SK-MEL-5 (cell line): ENCODE measurements around the gene SMO. TPM values are rescaled to one million over a fixed set of nuclear protein-coding genes. Genes with fewer than 3 reads are reported as not detected.

Source experiments
- DNase-seq: peaks from one replicate; pipeline ENCODE4 v3.0.0-alpha.2; 2016; ENCODE audit warnings: low read depth, low spot score
- in situ Hi-C: cut with HindIII; loops from 2 replicates; pipeline ENCODE4 v1.10.0; 2016; ENCODE audit warnings: low sequenced_read_pairs, high pct_unique_total_duplicates, low pct_unique_long_range_greater_than_20kb
- polyA plus RNA-seq, 2 experiments: library from polyadenylated mRNA; depleted of rRNA; stranded (reverse); fragments of >200 nt; gene quantifications; 2 replicates each; pipeline ENCODE4 v1.2.3, GENCODE V29; 2015
- total RNA-seq: library from RNA; depleted of rRNA; stranded (reverse); fragments of >200 nt; shearing (Covaris generic); gene quantifications from 2 replicates; pipeline ENCODE4 v1.2.3, GENCODE V29; 2014; rRNA removed

SMO gene
- total RNA-seq, result 25.8 and 29.6 TPM in 2 replicates
- 34.1 and 45.2 TPM in 2 replicates for polyA plus RNA-seq (2015; cell fraction: cytosol; rRNA removed)
- 56.2 and 67.4 TPM in 2 replicates for polyA plus RNA-seq (2015; cell fraction: nucleus; rRNA removed)

- DNase-seq, result peak; percentile 52
- in situ Hi-C loops, result no loop called here
Measured at GRCh38 chr7:129188372-129188891, at the start of gene SMO. TSS of gene SMO (plus strand) at chr7:129188633. CDS start at chr7:129189152, 519 bp downstream.

DNA sequence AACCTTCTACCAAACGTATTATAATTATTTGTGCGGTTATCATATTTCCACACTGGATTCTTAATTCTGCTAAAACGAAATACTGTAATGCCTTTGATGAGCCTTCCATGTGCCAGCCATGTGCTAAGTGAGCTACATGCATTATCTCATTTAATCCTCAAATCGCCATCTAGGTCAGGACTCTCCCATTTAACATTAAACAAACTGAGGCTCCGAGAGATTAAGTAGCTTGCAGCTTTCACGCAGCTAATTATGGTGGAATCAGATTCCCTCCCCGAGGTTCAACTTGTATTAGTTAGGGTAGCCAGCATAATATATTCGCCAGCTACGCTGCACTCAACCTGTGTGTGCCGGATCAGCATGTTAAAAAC lies 44.7 kb upstream of the SMO start:
- no peak for DNase-seq
- in situ Hi-C loops, result no loop called here

GRCh38 chr7:129144095-129144833 lies 44.2 kb upstream of the SMO start, which contains the start of gene TSPAN33:
TSS of gene TSPAN33 (plus strand) at chr7:129144707. CDS start at chr7:129144981, 274 bp downstream.
- in situ Hi-C loops, result no loop called here
- peak; percentile 79 for DNase-seq

- DNase-seq, result no peak
- in situ Hi-C loops, result no loop called here
Measured at GRCh38 chr7:129144834-129145668, 43.4 kb upstream of the SMO start.

DNA sequence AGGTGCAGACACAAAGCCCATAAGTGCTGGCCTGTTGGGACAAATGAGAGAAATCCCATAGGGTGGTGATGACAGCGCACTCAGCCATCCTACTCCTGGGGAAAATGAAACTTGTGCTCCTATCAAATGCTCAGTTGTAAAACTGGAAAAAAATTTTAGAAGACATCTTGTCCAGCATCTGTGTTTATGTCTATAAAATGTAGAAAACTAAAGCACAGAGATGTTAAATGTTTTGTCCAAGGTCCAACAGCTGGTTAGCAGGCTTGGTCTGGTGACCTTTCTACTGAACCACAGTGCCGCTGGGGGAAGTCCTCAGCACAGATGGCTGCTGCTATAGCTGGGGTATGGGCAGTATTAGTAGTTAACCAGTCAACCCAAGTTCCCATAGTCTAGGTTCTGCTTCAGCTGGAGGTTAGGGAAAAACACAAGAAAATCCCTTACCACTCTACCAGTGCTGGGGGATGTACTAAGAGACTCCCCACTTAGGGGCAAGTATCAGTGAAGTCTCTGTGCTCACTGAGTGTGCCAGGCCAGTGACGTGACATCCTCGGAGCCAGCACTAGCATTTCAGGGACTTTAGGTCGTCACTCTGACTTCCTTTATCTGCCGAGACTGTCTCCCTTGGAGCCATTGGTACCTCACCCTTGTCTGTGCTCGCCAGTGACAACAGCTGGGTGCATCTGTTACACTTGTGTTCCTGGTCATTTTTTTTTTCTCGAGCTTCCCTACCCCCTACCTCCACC lies 42.0 kb upstream of the SMO start:
- no peak for DNase-seq
- in situ Hi-C loops, result no loop called here

DNA sequence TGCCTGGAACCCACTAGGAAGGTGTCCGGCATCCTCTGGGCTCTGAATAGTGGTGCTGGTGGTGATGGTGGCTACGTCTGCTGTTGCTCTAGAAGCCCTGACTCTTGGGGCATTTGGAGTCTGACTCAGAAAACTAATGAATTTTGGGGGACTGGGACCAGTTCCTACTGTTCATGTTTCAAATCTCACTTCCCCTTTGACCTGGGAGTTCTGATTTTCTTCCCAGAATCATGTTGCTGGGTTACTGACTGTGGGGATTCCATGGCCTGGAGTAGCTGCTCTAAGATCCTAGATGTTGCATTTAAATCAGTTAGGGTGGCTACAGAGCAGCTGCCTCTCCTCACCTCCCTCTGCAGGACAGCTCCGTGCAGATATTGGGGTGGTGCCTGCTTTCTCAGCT lies 40.7 kb upstream of the SMO start:
- in situ Hi-C loops, result no loop called here

DNA sequence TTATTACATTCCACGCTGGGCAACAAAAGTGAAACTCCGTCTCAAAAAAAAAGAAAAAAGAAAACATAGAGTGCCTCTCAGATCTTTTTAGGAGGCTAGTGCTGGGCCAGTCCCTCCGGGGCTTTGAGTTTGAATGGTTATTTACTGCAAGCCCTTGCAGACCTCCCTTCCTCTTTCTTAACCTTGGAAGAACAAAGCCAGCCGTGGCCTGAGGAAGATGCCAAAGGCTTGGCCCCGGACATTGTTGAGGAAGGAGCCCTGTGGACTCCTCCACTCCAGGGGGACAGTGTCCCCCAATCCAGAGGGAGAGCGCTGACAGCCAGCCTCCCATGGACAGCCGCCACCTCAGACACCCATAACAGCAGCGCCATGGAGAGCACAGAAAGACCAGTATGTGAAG lies 38.9 kb upstream of the SMO start:
- in situ Hi-C loops, result no loop called here
- DNase-seq, result no peak

More for the DNA sequence above, 40.7 kb upstream of the SMO start:
- no peak for DNase-seq

- DNase-seq, result no peak
- in situ Hi-C loops, result no loop called here
Measured at GRCh38 chr7:129150199-129150996, 38.0 kb upstream of the SMO start.

- no peak for DNase-seq
- in situ Hi-C loops, result no loop called here
Measured at GRCh38 chr7:129157651-129158050, 30.8 kb upstream of the SMO start.

DNA sequence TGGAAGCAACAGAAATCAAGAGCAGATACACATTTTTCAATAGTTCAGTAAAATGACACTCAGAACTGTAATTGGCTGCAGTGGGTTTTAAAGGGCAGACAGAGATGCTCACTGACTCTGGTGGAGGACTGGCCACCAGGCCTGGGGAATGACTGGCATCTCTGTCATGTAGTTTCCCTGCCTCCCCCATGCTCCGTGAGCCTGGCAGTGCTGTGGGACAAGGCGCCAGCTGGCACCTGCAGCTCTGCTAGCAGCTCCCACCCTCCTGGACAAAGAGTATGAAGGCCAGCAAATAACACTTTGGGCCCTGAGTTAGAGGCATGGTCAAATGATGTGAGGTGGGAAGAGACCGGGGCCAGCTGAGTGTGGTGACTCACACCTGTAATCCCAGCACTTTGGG lies 28.9 kb upstream of the SMO start:
- in situ Hi-C loops, result no loop called here
- DNase-seq, result no peak

DNA sequence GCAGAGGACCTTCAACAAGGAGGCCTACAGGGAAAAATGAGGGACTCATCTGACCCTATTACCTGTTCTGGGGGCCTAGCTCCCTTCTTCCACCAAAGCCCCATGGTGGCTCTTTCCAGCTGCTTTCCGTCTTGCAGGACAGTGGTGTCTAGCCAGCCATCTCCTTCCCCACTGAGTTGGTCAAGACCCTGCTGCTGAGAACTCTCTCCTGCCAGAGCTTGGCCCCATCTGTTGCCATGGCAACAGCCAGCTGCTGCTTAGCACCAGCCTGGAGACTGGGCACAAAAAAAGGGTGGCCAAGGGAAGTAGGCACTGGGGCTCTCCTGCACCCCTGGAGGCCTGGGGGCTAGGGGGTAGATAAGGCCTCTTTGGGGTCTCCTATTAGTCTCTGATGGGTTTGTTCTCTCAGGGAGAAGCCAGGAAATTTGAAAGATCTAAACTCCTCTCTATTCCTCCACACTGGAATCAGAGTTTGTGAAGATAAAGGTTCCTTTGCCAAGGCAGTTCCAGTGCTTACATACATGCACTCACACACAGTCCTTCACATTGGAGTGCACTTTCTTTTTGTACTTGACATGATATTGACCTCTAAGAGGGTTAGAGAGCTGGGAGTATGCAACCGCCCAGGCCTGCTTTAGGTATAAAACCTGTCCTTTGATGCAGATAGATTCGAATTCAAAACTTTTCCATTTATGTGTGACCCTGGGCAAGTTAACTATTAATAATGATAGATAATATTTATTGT lies 28.1 kb upstream of the SMO start:
- in situ Hi-C loops, result no loop called here
- DNase-seq, result peak; percentile 20

- no peak for DNase-seq
- in situ Hi-C loops, result no loop called here
Measured at GRCh38 chr7:129161524-129162225, 26.8 kb upstream of the SMO start.

GRCh38 chr7:129162732-129163131 lies 25.7 kb upstream of the SMO start:
- in situ Hi-C loops, result no loop called here
- no peak for DNase-seq

DNA sequence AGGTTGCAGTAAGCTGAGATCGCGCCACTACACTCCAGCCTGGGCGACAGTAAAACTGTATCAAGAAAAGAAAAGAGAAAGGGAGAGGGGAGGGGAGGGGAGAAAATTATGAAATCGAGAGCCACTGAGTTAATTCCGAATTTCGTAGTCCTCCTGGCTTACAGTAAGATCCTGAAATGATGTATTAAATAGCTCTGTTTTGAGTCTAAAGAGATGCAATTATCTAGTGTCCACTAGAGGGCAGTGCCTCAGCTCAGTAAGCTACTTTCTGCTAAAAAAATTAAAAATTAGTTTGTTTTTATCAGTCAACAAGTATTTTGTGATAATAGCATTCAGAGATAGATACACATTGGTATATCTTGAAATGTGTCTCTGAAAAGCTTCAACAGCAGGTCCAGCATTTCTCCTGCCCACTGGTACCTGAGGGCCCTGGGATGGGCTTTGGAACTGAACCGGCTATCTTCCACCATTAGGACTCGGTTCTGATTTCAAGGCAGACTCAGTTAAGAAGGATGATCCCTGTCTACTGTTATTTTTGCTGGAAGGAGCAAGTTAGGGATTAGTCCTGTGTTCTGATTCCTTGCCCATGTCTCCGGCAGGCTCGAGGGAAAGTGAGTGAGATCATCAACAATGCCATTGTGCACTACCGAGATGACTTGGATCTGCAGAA lies 24.4 kb upstream of the SMO start:
- in situ Hi-C loops, result no loop called here
- DNase-seq, result peak; percentile 74

- in situ Hi-C loops, result no loop called here
- DNase-seq, result no peak
Measured at GRCh38 chr7:129166745-129167144, 21.7 kb upstream of the SMO start.
